GM06990 (cell line): ENCODE data around the gene KAZALD1.

ENCODE experiments used
- DNase-seq: peaks from one replicate; pipeline ENCODE4 v3.0.0-alpha.2; 2011; ENCODE audit not compliant: insufficient read length; ENCODE audit errors: extremely low read depth
- H3K27me3 ChIP-seq: replicated peaks from 2 replicates; pipeline ENCODE4 v1.6.0; 2011; ENCODE audit warnings: low read length; ENCODE audit not compliant: control insufficient read depth, insufficient read depth
- H3K36me3 ChIP-seq: 2 replicates; pipeline ENCODE4 v1.5.1; 2011; ENCODE audit warnings: low read length; ENCODE audit not compliant: control insufficient read depth, insufficient read depth
- H3K4me3 ChIP-seq: replicated peaks from 2 replicates; pipeline ENCODE4 v1.5.1; 2011; ENCODE audit warnings: low read depth, mild to moderate bottlenecking, control low read depth, low read length
- CTCF ChIP-seq: IDR thresholded peaks from 2 replicates; pipeline ENCODE4 v1.5.1; 2011; ENCODE audit warnings: low read length, control low read depth, mild to moderate bottlenecking, inconsistent platforms; ENCODE audit not compliant: insufficient read depth, poor library complexity, severe bottlenecking

Gene KAZALD1

GRCh38 chr10:101076630-101077029, 14.8 kb downstream of the KAZALD1 start:
- peaks cover 1% of the 10 kb centered on the region for H3K27me3 ChIP-seq
- TF ChIP-seq CTCF = no peak

DNA sequence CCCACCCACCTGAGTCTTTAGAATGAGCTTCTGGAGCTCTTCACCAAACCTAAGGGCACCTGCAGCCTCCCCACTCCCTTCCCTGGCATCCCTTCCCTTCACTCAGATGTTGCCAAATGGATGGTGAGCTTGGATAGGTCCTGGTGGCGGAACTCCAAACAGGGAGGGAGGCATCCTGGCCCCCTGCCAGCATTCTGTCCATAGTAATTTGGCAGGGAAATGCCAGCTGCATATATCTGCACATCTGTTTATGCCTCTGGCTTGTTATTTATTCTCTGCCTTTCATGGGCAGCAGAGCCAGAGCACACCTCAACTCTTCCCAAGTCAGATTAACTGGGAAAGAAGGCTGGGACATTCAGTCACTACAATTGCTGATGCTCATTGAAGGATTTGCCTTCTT, 18.1 kb downstream of the KAZALD1 start:
- Histone ChIP-seq H3K4me3 (no peak overlapping the region), H3K36me3 (no peaks in the 10 kb centered on the region), H3K27me3 (peaks cover 3% of the 10 kb centered on the region)
- no peak for TF ChIP-seq CTCF
- no peak for DNase-seq

More at GRCh38 chr10:101076630-101077029, 14.8 kb downstream of the KAZALD1 start:
- Histone ChIP-seq H3K4me3 (no peak overlapping the region), H3K36me3 (no peaks in the 10 kb centered on the region)
- DNase-seq = no peak

- no peak for TF ChIP-seq CTCF
- H3K27me3 ChIP-seq = peaks cover 1% of the 10 kb centered on the region
- no peak for DNase-seq
- no peaks in the 10 kb centered on the region for H3K36me3 ChIP-seq
- H3K4me3 ChIP-seq = no peak overlapping the region
Measured at GRCh38 chr10:101080933-101081931, 19.4 kb downstream of the KAZALD1 start.

DNA sequence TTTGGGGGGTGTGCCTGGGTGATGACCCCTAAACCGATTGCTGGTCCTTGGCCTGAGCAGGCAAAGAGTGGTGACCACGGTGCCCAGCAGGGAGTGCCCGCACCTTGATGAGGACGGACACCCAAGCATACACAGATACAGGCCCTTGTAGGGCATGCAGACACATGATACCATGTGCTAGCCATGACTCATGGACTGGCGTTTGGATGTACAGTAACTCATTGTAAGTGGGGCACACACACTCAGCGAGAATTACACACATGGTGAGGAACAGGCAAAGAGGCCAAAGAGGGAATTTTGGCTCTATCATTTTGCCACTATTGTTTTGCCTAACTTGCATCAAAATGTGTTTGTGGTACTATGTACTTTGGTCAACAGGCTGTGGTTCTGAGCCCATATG, 24.1 kb downstream of the KAZALD1 start:
- DNase-seq = no peak
- Histone ChIP-seq H3K27me3 (peaks cover 5% of the 10 kb centered on the region; the same call in 1 of the 2 replicates), H3K4me3 (no peak overlapping the region), H3K36me3 (no peaks in the 10 kb centered on the region)
- no peak for TF ChIP-seq CTCF

GRCh38 chr10:101087376-101087775, 25.6 kb downstream of the KAZALD1 start:
- no peak for DNase-seq
- Histone ChIP-seq H3K27me3 (peaks cover 5% of the 10 kb centered on the region; the same call in 1 of the 2 replicates), H3K4me3 (no peak overlapping the region), H3K36me3 (no peaks in the 10 kb centered on the region)
- no peak for TF ChIP-seq CTCF
